Endothelial cell of umbilical vein (primary cell): ENCODE data around the gene ATPAF1.
"Not testable (repeated sequence)": the region's sequence is repeated elsewhere in the genome, so short reads cannot be mapped to it uniquely, and the experiment has no call there.

Experiments
- JUN ChIP-seq: IDR thresholded peaks from 2 replicates; pipeline ENCODE4 v1.6.1; 2011; ENCODE audit warnings: borderline replicate concordance, low read depth; ENCODE audit not compliant: insufficient read length, insufficient read depth
- POLR2A ChIP-seq: IDR thresholded peaks from 2 replicates; pipeline ENCODE4 v1.6.1; 2012; ENCODE audit warnings: low read depth, mild to moderate bottlenecking, control low read depth, low read length
- TF ChIP-seq, protein P1 (sequence below), 2 donors: IDR thresholded peaks; 1 replicate in 1 of 2; 2 replicates in 1 of 2; pipeline ENCODE4 v1.5.1; 2011; ENCODE audit warnings: low read length in 2 of 2, mild to moderate bottlenecking in 2 of 2, moderate library complexity in 2 of 2, control low read depth in 1 of 2, inconsistent platforms in 1 of 2, low read depth in 1 of 2; ENCODE audit not compliant: insufficient read depth in 1 of 2; ENCODE audit errors: extremely low read depth in 1 of 2

DNA sequence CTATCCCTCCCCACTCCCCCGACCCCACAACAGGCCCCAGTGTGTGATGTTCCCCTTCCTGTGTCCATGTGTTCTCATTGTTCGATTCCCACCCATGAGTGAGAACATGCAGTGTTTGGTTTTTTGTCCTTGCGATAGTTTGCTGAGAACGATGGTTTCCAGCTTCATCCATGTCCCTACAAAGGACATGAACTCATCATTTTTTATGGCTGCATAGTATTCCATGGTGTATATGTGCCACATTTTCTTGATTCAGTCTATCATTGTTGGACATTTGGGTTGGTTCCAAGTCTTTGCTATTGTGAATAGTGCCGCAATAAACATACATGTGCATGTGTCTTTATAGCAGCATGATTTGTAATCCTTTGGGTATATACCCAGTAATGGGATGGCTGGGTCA lies 5.2 kb downstream of the ATPAF1 start:
- TF ChIP-seq, protein P1, sequence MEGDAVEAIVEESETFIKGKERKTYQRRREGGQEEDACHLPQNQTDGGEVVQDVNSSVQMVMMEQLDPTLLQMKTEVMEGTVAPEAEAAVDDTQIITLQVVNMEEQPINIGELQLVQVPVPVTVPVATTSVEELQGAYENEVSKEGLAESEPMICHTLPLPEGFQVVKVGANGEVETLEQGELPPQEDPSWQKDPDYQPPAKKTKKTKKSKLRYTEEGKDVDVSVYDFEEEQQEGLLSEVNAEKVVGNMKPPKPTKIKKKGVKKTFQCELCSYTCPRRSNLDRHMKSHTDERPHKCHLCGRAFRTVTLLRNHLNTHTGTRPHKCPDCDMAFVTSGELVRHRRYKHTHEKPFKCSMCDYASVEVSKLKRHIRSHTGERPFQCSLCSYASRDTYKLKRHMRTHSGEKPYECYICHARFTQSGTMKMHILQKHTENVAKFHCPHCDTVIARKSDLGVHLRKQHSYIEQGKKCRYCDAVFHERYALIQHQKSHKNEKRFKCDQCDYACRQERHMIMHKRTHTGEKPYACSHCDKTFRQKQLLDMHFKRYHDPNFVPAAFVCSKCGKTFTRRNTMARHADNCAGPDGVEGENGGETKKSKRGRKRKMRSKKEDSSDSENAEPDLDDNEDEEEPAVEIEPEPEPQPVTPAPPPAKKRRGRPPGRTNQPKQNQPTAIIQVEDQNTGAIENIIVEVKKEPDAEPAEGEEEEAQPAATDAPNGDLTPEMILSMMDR (IDR thresholded peaks at IDR 0.05; ENCODE audit: extremely low read depth in 1 of 2, insufficient read depth in 1 of 2, low read depth in 1 of 2, low read length in 2 of 2): not testable (repeated sequence)
- not testable (repeated sequence) for TF ChIP-seq JUN, POLR2A
